Stimulated activated CD4-positive, alpha-beta T cell treated with anti-CD3 and anti-CD28 coated beads, TNF-alpha, amount 100 ng/mL, for 24 hours (primary cell): ENCODE measurements around the gene GPBP1.

Source experiments
- DNase-seq, 3 experiments: peaks; one replicate each; pipeline ENCODE4 v3.0.0-alpha.2; 2020; ENCODE audit warnings: low read depth in 3 of 3

The GPBP1 gene

GRCh38 chr5:57209316-57210040 lies 35.6 kb downstream of the GPBP1 start:
- DNase-seq, result no peak

GRCh38 chr5:57210633-57211032 lies 36.8 kb downstream of the GPBP1 start:
- no peak for DNase-seq

DNA sequence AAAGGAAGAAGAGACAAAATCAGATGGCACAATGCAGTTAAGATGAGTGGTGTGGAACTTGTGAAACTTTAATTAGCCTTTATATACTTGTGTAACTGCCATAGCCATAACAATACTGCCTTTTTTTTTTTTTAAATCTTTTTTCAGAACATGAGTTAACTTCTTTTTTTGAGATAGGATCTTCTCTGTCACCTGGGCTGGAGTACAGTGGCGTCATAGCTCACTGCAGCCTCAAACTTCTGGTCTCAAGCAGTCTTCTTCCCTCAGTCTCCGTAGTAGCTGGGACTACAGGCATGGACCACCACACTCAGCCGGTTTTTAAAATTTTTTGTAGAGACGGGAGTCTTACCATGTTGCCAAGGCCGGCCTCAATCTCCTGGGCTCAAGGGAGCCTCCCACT lies 37.2 kb downstream of the GPBP1 start:
- no peak for DNase-seq

DNA sequence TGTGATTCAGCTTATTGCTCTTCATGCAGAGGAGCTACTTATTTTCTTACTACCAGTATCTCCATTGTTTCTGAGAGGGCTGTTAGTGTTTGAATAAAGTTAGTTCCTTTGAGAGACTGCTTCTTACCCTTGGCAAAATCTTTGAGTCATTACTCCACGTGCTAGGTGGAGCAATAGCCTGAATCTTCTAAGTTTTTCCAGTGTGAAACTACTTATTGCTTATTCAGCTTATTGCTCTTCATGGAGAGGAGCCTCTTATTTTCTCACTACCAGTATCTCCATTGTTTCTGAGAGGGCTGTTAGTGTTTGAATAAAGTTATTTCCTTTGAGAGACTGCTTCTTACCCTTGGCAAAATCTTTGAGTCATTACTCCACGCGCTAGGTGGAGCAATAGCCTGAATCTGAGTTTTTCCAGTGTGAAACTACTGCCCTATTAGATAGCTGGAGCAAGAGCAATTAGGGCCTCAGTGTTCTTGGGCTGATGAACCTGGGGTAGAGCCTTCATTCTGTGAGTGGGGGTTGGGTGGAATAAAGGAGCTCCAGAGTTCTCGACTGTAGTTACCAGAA lies 41.9 kb downstream of the GPBP1 start:
- no peak for DNase-seq

DNA sequence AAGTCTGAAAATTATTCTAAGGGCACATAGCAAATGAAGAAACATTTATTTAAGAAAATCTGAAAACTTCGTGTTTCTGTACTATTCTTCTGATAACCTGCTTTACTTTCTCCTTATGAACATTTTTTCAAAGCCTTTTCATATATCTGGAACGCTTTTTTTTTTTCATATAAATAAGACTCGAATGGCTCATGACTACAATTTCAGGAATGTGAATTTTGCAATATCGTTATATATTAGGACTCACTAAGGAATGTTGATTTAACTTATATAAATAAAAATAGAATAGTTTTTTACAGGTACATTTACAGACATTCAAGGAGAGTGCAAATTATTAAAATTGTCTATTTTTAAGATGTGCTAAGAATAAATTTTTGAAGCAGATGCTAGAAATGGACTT lies 42.9 kb downstream of the GPBP1 start:
- no peak for DNase-seq

DNA sequence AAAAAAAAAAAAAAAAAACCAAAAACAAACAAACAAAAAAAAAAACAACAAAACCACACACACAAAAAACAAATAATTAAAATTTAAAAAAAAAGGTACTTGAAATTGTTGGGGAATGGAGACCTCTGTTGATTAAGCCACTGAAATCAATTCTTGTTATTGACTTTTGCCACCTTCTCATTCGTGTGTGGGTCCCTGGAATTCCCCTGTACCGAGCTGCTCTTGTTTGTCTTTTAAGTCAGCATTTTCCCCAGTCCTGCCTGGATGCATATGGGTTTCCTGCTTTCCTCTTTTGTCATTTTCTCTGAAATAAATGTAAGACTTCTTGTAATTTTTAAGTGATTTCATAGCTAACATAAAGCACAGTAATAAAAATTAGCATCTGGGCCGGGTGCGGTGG lies 45.5 kb downstream of the GPBP1 start:
- DNase-seq, result no peak

GRCh38 chr5:57221049-57221568 lies 47.2 kb downstream of the GPBP1 start:
- peak in 1 of 3 experiments; percentile 15 for DNase-seq

DNA sequence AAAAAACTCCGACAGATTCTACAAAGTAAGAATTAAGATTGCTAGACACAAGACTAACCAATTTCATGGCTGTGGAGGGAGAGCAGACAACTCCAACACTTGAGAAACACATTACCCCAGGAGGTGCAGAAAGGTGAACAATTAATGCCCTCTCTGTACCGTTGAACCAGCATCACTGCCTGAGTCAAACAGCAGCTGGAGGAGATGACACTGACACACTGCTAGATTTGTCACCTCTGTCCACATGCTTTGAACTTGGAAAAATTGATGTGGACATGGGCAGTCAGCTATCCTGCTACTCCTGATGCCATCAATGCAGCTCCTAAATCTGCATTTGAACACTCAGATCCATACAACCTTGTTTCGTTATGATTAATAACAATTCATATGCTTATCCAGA lies 51.7 kb downstream of the GPBP1 start:
- no peak for DNase-seq

GRCh38 chr5:57229313-57229712 lies 55.5 kb downstream of the GPBP1 start:
- no peak for DNase-seq

DNA sequence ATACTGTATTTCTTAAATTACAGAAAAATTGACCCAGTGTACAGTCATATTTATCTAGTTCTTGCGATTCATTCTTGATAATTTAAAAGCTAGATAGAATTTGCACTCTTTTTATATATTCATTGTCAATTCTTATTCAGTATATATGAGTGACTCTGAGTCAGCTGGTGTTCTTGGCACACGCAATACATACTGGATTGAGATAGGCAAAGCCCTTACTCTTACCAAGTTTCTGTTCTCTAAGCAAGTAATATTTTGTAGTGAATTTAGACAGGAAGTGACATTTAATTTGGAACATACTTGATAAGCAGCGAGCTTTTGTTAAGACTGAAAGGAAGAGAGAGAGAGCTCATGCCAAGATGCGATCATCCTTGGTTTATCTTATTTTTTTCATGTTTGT lies 57.7 kb downstream of the GPBP1 start:
- DNase-seq, result no peak

DNA sequence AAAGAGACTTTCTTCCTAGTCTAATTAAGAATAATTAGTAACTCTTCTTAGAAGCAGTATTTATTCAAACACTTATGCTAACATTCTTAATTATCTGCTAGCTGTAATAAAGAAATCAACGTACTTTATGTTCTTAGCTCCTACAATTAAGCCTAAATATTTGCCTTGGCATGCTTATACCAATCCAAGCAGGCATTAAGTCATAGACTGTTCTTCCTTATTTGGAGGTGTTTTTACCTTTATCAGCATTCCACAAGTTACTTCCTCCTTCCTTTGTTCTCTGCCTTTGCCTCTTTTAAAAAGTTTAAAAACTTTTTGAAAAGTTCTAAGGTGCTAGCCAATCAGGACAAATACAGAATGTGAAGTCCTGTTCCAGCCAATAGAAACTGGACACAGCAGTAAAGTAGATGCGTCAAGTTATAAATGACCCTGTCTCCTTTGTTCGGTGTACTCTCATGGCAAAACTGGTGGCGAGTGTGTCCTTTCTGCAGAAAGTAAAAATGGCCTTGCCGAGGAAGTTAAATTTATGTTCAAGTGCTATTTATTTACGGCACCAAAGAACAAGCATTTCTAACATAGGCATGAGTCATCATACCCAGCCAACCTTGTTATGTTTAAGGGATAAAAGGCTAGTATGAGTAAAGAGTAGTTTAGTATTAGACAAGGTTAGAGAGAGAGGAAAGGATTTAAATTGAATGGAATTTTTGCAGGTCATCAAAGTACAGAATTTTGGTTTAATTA lies 58.6 kb downstream of the GPBP1 start:
- no peak for DNase-seq

DNA sequence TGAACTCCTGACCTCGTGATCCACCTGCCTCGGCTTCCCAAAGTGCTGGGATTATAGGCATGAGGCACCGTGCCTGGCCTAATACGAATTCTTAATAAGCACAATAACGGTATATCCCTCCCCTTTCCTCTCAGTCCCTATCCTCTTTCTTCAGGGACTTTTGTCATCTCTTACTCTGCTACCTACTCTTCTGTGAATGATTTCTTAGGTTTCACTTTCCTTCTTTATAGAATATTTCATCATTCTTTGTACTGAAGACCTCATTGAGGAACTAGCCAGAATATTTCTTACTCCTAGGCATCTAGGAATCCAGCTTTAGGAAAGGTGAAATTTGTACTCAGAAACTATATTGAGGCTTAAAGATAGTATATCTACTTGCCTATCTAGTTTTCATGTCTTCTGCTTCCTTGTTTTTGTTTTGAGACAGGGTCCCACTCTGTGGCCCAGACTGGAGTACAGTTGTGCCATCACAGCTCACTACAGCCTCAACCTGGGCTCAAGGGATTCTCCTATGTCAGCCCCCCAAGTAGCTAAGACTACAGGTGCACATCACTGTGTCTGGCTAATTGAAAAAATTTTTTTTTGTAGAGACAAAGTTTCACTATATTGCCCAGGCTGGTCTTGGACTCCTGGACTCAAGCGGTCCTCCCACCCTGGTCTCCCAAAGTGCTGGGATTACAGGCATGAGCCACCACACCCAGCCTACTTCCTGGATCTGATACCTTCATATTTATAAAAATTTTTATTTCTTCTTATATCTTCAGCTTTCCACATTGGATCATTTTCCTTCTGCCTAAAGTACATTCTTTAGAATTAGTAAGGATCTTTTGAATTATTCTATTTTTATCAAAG lies 69.7 kb downstream of the GPBP1 start:
- DNase-seq, result no peak

DNA sequence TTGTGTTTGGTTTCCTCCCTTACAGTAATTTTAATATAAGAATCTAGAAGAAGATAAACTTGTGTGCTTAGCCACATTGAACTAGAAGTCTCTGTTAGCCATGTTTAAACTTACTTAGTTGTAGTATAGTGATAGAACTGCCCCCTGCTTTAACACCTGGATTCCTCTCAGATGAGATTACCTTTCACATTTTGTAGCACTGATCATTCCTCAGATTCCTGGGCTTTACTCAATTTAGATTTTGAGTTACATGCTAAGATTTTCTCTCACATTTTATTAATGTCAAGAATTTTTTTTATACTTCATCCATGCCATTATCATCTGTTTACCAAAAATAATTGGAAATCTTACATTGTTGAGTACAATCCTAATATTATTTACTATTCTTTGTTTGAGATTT lies 70.5 kb downstream of the GPBP1 start:
- DNase-seq, result no peak

DNA sequence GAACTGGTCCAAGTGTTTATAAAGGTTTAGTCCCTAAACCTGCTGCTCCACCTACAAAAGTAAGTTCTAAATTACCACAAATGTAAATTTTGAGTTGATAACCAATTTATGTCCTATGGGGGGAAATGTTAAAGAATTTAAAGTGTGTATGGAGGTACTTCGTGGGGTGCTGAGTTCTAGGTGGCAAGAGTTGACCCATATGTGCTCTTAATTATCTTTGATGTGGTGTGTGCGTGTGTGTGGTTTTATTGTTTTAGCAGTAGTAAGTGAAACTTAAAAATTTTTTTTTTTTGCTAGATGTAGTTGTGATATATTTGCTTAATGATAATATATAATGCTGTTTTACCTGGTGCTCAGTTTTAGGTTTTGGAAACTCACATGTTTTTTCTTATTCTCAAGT lies 72.6 kb downstream of the GPBP1 start:
- DNase-seq, result no peak

DNA sequence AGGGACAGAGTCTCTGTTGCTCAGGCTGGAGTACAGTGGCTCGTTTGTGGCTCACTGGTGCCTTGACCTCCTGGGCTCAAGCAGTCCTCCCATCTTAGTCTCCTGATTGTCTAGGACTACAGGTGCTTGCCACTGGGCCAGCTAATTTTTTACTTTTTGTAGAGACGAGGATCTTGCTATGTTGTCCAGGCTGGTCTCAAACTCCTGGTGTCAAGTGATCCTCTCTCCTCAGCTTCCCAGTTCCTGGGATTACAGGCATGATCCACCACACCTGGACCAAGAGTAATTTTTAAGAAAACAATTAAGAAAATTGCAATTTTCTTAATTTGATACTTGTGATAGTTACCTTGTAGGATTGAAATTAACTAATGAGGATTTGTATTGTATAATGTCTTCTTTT lies 73.9 kb downstream of the GPBP1 start:
- DNase-seq, result no peak

GRCh38 chr5:57249265-57249874 lies 75.5 kb downstream of the GPBP1 start:
- DNase-seq, result no peak

GRCh38 chr5:57258052-57258451 lies 84.2 kb downstream of the GPBP1 start:
- DNase-seq, result no peak

GRCh38 chr5:57258943-57259342 lies 85.1 kb downstream of the GPBP1 start:
- no peak for DNase-seq

DNA sequence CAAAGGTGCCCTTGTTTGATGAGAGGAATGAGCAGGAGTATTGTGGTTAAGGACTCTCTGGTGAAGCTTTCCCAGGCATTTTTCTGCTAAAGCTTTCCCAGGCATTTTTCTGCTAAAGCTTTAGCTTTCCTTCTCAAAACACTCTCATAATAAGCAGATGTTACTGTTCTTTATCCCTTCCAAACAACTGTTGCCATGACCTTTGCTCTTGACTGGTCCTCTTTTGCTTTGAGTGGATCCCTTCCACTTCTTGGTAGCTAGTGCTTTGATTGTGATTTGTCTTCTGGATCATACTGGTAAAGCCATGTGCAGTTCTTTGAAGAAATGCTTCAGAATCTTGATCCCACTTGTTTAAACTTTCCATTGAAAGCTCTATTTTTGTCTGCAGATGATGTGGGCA lies 85.8 kb downstream of the GPBP1 start:
- no peak for DNase-seq

GRCh38 chr5:57262541-57262940 lies 88.7 kb downstream of the GPBP1 start:
- DNase-seq, result no peak

DNA sequence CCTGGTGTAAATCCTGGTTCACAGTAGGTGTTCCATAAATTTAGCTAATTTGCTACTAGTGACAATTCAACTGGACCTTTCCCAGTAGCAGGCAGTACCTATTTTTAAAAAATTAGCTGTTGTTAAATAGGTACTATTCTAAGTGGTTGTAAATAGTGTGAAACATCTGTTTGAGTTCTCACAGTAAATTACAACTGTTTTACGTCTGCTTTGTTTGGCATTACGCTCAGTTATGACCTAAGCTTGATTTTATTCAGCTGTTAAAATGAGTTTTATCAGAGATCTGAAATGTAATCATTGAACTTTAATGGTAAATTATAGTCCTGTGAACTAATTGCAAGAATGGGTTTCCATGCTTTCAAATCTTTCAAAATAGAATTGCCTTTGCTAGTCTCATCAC lies 93.9 kb downstream of the GPBP1 start:
- no peak for DNase-seq

- no peak for DNase-seq
These were observed 102.5 kb downstream of the GPBP1 start for GRCh38 chr5:57276353-57276752.
